HG03378 (cell line): Measurements from ENCODE around the gene INHA.

ENCODE experiments used
- ATAC-seq: cut with Tn5 transposase; IDR thresholded peaks from one replicate; pipeline ENCODE4 v1.9.1; 2021; ENCODE audit warnings: mild to moderate bottlenecking, moderate library complexity; ENCODE audit not compliant: unreplicated experiment

INHA gene

DNA sequence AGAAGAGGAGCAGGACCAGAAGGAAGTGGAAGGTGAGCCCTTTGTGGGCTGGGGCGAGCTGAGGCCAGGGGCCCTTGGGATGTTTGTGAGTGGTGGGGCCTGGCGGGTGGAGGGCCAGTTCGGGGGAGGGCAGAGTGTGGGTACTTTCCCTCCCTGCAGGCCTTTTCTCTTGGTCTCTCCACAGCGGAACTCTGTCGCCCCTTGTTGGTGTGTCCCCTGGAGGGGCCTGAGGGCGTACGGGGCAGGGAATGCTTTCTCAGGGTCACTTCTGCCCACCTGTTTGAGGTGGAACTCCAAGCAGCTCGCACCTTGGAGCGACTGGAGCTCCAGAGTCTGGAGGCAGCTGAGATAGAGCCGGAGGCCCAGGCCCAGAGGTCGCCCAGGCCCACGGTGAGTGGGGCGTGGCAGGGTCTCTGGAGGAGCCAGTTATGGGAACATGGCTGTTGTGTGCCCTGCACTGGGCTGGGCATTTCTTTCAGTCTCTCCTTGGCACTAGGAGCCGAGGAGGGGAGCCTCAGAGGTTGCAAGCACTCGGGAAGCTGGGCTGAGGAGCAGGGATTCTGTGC lies 36.4 kb downstream of the INHA start:
- ATAC-seq, result no peak

DNA sequence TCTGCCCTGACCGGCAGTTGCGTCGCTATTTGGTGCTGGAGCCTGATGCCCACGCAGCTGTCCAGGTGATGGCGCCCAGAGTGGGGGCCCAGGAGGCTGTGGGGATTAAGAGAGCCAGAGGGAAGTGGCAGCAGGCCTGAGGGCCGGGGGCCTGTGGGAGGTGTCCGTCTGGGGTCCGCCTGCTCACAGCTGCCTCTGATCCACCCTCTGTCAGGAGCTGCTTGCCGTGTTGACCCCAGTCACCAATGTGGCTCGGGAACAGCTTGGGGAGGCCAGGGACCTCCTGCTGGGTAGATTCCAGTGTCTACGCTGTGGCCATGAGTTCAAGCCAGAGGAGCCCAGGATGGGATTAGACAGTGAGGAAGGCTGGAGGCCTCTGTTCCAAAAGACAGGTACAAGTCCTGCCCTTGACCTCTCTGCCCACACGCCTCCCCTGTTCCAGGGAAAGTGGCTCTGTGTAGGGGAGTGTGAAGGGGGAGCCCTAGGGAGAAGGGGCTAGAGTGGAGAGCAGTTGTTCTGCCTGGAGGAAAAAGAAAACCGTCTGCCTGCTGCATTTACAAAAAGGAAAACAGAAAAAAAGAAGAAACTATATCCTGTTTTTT lies 37.1 kb downstream of the INHA start:
- no peak for ATAC-seq

DNA sequence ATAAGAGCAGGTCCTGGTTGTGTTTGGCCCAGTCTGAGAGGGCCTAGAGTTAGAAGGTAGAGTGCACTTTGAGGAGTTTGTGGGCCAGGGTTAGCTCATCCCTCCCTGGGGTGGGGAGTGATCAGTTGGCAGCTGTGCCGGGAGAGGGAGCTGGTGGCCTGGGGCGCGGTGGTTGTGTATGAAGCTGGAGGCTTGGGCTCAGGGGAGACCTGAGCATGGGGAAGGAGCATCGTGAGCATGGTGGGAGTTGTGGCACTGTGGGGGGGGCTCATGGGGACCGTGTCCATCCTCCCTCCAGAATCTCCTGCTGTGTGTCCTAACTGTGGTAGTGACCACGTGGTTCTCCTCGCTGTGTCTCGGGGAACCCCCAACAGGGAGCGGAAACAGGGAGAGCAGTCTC lies 39.2 kb downstream of the INHA start:
- no peak for ATAC-seq

DNA sequence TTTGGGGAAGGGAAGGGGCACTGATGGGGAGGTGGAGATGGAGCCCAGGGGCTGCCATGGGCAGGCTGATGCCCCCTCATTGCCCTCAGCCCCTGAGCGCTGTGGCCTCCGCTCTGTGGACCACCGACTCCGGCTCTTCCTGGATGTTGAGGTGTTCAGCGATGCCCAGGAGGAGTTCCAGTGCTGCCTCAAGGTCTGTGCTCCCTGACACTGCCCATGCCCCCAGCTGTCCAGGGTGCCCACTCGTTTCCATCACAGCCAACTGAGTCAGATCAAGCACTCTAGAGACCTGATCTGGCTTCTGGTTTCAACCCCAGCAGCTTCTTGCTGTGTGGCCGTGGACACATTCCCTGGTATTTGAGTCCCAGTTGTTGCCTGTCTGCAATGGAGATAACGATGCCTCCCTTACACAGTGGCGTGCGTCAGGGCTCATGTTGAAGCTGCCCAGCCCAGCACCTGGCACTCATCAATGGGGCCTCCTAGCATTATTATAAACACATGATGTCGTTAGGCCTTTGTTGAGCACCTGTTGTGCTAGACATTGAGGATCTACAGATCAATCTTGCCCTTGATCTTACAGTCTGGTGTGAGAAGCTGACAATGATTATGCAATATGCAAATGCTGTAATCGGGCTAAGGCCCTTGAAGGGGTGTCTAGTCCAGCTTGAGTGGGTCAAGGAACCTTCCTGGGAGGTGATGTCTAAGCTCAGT lies 39.9 kb downstream of the INHA start:
- no peak for ATAC-seq

DNA sequence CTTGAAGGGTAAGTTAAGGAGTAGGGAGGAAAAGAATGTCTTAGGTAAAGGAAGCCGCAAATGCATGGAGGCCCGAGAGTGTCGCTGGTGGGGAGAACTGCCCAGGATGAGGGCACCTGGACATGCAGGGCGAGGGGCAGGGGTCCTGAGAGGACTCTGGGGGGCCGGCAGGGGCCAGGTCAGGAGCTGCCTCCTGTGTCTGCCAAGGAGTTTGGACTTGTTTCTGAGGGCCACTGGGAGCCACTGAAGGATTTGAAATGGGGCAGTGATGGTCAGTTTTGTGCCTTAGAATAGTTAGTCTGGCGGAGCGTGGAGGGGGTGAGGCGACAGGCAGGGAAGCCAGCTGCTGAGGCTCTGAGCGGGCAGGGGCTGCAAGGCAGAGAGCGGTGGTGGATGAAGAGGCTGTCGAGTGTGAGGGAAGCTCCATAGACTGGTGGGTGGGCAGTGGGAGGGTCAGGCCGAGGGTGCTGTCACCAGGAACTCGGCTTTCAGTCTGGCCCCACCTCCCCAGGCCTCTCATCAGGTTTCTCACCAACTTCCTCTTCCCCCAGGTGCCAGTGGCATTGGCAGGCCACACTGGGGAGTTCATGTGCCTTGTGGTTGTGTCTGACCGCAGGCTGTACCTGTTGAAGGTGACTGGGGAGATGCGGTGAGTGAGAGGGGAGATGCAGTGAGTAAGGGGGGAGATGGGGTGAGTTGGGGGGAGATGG lies 40.6 kb downstream of the INHA start:
- no peak for ATAC-seq

DNA sequence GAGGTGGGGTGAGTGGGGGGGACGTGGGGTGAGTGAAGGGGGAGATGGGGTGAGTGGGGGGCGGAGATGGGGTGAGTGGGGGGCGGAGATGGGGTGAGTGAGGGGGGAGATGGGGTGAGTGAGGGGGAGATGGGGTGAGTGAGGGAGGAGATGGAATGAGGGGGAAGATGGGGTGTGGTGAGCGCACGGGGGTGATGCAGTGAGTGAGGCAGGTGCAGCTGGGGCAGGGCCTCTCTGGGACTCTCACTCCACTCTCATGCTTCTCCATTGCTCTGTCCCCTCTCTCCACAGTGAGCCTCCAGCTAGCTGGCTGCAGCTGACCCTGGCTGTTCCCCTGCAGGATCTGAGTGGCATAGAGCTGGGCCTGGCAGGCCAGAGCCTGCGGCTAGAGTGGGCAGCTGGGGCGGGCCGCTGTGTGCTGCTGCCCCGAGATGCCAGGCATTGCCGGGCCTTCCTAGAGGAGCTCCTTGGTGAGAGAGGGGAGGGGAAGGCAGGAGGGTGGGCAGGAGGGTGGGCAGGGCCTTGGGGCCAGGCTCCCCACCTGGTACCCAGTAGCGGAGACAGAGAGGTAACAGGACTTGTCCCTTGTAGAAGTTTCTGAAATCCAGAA lies 41.5 kb downstream of the INHA start:
- no peak for ATAC-seq

DNA sequence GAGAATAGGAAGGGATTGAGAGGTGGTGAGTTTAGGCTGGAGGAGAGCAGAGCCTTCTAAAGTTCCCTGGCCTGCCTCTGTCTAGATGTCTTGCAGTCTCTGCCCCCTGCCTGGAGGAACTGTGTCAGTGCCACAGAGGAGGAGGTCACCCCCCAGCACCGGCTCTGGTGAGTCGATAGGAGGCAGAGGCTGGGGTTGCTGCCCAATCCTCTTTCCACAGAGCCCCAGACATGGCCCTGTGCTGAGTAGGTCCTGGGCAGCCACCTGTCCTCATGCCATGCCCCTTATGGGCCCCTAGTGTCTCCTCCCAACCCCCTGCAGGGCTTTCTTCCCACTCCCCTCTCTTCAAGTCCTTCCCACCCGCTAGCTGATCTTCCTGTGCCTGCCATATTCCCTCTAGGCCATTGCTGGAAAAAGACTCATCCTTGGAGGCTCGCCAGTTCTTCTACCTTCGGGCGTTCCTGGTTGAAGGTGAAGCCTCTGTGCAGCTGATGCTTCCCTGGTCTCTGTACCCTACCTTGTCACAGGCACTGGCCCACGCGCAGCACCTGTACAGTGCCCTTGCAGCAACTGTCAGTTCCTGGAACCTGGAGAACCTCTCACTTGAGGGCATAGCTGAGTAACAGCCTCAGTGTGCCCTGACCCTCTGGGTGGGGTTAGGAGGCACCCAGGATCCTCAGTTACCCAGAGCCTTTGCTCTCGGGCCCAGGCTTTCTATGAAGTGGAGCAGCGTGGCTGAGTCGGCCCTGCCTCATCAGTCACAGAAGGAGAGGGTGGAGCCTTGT lies 42.2 kb downstream of the INHA start:
- no peak for ATAC-seq

DNA sequence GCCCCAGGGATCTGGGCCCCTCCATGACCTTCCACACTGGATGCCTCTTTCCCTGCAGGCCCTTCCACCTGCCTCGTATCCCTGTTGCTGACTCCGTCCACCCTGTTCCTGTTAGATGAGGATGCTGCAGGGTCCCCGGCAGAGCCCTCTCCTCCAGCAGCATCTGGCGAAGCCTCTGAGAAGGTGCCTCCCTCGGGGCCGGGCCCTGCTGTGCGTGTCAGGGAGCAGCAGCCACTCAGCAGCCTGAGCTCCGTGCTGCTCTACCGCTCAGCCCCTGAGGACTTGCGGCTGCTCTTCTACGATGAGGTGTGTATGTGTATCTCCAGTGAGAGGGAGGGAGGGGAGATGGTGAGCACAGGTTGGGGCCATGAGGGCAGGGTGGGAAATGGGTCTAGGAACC lies 42.9 kb downstream of the INHA start:
- no peak for ATAC-seq

DNA sequence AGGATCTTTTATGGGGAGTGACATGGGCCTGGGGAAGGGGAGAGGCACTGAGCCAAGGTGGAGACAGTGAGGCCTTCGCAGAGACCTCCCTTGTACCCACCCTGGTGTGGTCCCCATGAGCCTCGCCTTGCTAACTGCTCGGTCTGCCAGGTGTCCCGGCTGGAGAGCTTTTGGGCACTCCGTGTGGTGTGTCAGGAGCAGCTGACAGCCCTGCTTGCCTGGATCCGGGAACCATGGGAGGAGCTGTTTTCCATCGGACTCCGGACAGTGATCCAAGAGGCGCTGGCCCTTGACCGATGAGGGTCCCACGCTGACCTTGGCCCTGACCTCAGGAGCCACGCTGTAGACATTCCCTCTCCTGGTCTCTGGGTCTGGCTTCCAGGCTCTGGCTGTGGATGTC lies 43.8 kb downstream of the INHA start:
- no peak for ATAC-seq

DNA sequence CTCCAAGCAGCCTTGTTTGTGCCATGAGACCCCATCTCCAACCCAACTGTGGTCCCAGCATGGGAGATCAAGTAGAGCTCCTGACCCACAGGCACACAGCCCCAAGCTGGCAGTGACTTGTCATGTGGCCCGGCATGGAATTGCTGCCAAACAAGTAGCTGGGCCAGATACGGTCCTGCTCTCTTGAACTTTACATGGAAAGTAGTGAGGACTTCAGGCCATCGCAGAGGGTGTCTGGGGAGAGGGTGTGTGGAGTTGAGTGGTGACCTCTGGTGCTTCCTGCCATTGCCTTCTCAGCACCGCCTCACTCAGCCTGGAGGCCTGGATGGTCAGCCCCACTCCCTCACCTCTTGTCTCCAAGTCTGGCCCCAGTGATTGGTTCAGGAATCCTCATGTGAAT lies 44.4 kb downstream of the INHA start:
- no peak for ATAC-seq

DNA sequence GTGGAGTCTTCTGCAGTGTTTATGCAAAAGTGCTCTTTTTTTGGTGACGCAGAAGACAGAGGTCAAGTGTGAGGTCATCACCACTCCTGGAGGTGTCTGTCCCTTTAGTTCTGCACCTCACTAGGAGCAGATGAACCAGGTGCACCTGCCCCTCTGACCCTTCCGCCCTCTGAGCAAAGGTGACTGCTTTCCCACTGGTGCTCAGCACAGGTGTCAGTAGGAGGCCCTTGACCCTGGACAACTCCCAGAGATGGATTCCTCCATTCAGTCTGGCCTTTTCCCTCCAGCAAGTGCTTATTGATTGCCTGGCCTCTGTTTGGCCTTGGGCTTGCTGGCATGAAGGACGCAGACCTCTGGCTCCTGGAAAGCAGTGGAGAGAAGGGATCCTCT lies 46.6 kb downstream of the INHA start:
- no peak for ATAC-seq

DNA sequence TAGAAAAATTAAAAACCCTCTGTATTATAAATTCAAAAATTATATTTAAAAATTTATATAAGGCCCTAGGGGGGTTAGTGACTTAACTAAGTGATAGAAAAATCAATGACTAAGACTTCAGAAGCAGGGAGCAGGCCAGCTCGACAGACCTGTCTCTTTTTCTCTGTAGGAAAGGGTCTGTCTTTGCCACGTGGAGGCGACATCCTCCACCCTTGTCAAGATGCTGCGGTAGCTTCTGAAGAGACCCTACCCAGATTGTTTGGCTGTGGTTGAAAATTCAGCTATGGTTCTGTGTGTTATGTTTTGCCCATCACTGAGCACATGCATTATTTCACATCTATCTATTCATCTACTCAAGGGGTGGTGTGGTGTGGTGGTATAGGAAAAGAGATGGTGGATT lies 47.1 kb downstream of the INHA start:
- no peak for ATAC-seq

DNA sequence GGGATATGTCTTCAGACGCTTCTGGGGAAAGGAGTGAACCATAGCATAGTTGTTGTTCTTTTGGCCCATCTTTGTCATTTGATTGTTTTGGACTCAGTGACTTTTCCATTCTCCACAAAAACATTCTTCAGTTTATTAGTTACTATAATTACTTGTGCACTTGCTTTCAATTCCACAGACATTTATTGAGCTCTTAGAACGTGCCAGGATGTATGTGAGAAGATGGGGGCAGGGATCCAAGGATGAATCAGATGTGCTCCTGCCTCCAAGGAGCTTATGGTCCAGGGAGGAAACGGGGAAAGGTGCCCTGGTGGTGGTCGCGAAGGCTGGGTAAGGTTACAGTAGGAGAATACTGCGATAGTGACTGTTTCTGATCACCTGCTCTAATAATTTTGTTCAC lies 48.4 kb downstream of the INHA start:
- no peak for ATAC-seq

DNA sequence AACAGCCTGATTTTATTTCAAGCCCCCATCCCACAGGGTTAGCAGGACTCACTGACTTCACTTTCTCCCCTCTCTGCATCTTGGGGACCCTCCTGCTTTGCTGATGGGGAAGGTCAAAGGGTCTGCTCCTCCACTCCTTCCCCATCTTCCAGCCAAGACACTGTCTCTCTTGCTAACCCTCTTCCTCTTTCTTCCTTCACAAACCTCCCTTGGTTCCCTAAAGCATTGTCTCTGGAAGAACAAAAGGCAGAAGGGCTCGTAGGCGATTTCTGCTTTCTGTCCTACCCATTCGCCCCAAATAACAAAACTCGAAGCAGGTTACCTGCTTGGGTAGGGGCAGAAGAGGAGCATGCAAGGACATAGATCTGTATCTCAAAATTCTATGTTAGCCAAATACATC lies 49.8 kb downstream of the INHA start:
- no peak for ATAC-seq

DNA sequence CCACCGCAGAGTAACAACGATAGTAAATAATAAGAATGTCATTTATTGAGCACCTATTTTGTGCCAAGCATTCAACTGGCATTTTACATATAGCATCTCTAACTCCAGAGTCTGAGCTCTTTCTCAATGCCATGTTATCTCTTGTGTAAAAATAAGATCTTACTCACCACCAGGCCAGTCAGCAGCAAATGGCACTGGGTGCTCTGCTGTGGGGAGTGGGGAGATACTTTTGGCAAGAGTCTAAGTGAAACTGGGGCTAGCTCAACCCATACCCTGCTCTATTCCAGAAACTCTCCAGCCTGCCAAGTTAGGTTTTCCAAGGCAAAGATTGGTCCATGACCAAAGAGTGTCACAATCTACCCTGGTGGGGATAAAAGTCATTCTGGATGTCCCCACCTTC lies 50.4 kb downstream of the INHA start:
- ATAC-seq, result no peak

DNA sequence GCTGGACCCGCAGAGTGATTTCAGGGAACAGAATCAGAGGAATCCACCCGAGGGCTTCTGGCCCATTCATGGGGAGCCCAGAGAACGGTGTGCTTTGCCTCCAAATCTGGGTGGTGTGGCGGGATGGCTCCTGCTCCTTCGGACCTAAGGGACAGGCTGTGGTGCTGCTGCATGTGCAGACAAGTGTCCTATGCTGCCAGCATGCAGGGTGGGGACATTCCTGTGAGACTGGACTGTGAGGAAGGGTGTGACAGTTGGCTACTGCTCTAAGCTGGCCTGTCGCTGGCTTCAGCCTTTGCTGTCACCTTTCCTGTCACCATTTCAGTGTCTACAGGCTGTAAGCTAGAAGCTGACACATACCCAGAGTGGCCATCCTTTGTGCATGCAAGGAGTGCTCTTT lies 52.5 kb downstream of the INHA start:
- no peak for ATAC-seq

DNA sequence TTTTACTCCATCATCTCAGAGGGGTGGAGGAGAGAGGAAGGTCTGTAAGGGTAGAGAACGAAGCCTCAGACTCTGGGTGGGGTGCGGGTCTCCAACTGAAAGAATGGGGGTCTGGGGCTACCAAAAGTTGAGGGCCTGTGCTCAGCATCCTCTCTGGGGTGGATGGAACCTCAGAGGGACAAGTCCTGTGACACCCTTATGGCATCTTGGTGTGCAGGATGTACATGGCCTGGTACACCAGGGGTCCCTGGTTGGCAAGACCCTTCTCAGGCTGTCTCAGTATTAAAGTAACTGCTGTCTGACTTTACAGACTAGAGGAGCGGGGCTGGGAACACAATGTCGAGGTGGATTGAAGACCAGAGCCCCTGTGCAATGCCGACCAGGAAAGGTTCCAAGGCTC lies 53.1 kb downstream of the INHA start:
- no peak for ATAC-seq
